ENCODE results near the gene MAN1C1.
"Not testable (repeated sequence)": the region's sequence is repeated elsewhere in the genome, so short reads cannot be mapped to it uniquely, and the experiment has no call there.

DNA sequence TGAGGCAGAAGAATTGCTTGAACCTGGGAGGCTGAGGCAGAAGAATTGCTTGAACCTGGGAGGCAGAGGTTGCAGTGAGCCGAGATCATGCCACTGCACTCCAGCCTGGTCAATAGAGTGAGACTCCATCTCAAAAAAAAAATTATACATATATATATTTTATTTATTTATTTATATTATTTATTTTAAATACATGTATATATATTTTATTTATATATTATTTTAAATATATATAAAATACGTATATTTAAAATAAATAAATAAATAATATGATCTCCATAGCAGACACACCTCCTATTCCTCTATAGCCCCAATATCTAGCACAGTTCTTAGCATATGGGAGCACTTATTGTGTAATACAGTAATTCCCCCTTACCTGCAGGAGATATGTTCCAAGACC, 46.4 kb downstream of the MAN1C1 start:
- TF ChIP-seq, protein P1, sequence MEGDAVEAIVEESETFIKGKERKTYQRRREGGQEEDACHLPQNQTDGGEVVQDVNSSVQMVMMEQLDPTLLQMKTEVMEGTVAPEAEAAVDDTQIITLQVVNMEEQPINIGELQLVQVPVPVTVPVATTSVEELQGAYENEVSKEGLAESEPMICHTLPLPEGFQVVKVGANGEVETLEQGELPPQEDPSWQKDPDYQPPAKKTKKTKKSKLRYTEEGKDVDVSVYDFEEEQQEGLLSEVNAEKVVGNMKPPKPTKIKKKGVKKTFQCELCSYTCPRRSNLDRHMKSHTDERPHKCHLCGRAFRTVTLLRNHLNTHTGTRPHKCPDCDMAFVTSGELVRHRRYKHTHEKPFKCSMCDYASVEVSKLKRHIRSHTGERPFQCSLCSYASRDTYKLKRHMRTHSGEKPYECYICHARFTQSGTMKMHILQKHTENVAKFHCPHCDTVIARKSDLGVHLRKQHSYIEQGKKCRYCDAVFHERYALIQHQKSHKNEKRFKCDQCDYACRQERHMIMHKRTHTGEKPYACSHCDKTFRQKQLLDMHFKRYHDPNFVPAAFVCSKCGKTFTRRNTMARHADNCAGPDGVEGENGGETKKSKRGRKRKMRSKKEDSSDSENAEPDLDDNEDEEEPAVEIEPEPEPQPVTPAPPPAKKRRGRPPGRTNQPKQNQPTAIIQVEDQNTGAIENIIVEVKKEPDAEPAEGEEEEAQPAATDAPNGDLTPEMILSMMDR (IDR thresholded peaks at IDR 0.05), result not testable (repeated sequence)
- not testable (repeated sequence) for TF ChIP-seq EZH2phosphoT487 (IDR thresholded peaks at IDR 0.05)

All from neural progenitor cell (in vitro differentiated cells).